ENCODE results near the gene SLC9A3.
"Not testable (repeated sequence)": the region's sequence is repeated elsewhere in the genome, so short reads cannot be mapped to it uniquely, and the experiment has no call there.

Gene SLC9A3

DNA sequence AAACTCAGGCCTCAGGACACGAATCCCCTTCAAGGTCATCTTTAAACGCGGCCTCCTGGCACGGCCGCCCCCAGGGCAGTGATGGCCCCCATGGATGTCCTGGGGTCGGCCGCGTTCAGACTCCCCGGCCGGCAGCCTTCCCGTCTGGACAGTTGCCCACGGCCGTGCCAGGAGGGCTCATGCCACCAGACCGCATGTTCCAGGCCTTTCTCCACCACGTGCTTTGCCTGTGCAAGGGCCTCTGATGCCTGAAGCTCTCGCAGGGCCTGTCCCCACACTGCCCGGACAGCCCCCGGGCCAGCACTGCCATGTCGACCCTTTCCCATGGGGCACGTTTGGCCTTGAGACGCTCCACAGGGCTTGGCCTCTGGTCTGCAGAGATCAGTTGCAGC is 34.6 kb downstream of the SLC9A3 start:
- H3K9me3 Mint-ChIP-seq = no peaks in the 10 kb centered on the region
- H3K4me1 Mint-ChIP-seq = peaks cover 13% of the 10 kb centered on the region
- DNase-seq = peak; percentile 5
- H3K4me3 Mint-ChIP-seq = no peak overlapping the region
- H3K36me3 Mint-ChIP-seq (ENCODE audit: low read depth) = no peaks in the 10 kb centered on the region
- peaks cover 65% of the 10 kb centered on the region for H3K27me3 Mint-ChIP-seq (ENCODE audit: low read depth, poor library complexity)
- TF ChIP-seq, protein P1, sequence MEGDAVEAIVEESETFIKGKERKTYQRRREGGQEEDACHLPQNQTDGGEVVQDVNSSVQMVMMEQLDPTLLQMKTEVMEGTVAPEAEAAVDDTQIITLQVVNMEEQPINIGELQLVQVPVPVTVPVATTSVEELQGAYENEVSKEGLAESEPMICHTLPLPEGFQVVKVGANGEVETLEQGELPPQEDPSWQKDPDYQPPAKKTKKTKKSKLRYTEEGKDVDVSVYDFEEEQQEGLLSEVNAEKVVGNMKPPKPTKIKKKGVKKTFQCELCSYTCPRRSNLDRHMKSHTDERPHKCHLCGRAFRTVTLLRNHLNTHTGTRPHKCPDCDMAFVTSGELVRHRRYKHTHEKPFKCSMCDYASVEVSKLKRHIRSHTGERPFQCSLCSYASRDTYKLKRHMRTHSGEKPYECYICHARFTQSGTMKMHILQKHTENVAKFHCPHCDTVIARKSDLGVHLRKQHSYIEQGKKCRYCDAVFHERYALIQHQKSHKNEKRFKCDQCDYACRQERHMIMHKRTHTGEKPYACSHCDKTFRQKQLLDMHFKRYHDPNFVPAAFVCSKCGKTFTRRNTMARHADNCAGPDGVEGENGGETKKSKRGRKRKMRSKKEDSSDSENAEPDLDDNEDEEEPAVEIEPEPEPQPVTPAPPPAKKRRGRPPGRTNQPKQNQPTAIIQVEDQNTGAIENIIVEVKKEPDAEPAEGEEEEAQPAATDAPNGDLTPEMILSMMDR (IDR thresholded peaks at IDR 0.05) = no peak
- no peak overlapping the region for H3K27ac Mint-ChIP-seq

DNA sequence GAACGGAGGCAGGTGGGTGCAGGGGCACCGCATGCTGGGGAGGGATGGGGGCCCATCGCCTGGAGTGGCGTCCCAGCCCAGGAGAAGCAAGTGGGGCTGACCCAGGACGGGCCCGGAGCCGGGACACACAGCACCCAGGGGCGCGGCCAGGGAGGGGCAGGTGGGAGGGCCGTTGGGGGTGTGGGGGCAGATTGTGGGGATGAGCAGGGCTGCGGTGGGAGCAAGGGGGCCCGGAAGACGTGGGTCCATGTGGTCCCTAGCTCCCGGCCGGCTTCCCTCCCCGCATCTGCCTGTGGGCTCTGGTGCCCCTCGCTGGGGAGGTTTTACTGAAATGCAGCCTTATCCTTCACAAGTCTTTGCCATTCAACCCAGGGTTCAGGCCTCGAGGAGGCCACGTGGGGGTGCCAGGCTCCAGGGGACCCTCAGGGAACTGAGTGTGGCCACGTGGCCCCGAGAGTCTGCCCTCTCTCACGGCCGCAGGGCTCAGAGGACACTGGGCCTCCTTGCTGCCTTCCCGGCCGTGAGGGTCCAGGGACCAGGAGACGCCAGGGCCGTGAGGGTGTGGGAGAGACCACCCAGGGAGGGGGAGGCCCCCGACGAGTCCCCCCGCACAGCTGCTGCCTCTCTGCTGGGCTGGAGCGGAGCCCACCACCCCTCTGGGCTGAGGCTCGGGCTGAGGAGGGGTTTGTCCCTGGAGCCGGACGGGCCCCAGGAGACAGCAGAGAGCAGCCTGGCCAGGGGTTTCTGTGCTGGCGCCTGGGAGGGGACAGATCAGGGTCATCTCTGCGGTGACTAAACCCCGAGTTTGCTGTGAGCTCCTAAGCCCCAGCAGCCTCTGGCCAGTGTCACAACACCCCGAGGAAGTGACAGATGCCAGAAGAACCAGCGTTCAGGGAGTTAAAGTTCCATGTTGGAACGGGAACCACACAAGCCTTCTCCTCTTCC is 35.2 kb downstream of the SLC9A3 start:
- TF ChIP-seq, protein P1 (IDR thresholded peaks at IDR 0.05) = no peak
- no peak overlapping the region for H3K27ac Mint-ChIP-seq
- peak; percentile 11 for DNase-seq
- no peaks in the 10 kb centered on the region for H3K36me3 Mint-ChIP-seq (ENCODE audit: low read depth)
- H3K9me3 Mint-ChIP-seq = no peaks in the 10 kb centered on the region
- peaks cover 59% of the 10 kb centered on the region for H3K27me3 Mint-ChIP-seq (ENCODE audit: low read depth, poor library complexity)
- H3K4me3 Mint-ChIP-seq = no peak overlapping the region
- H3K4me1 Mint-ChIP-seq = peaks cover 13% of the 10 kb centered on the region

DNA sequence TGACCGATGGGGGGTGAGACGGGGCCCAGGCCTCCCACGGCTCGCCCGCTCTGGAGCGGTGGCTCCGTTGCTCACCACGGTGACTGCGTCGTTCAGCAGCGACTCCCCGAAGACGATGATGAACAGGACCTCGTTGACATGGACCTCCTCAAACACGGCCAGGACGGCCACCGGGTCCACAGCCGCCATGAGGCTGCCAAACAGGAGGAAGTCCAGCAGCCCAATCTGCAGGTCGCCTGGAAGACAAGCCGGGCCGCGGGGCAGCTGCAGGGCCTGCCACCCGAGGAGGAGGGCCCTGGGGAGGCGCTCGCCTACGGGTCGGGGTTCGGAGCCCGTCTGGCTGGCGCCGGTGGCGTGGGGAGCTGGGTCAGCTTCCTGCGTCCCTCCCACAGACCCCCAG is 36.0 kb downstream of the SLC9A3 start:
- H3K4me1 Mint-ChIP-seq = peaks cover 12% of the 10 kb centered on the region
- no peak overlapping the region for H3K4me3 Mint-ChIP-seq
- H3K9me3 Mint-ChIP-seq = no peaks in the 10 kb centered on the region
- peak; percentile 8 for DNase-seq
- peaks cover 51% of the 10 kb centered on the region for H3K27me3 Mint-ChIP-seq (ENCODE audit: low read depth, poor library complexity)
- no peaks in the 10 kb centered on the region for H3K36me3 Mint-ChIP-seq (ENCODE audit: low read depth)
- TF ChIP-seq, protein P1 (IDR thresholded peaks at IDR 0.05) = no peak
- no peak overlapping the region for H3K27ac Mint-ChIP-seq

DNA sequence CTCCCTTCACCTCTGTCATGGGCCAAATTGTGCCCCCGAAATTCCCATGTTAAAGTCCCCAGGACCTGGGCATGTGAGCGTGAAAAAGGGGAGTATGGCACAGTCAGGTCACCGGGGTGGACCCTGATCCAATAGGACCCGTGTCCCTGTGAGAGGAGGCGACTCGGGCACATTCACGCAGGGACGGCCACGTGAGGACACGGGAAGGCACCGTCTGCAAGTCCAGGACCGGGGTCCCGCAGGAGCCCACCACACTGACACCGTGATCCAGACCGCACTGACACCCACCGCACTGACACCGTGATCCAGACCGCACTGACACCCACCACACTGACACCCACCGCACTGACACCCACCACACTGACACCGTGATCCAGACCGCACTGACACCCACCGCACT is 37.7 kb downstream of the SLC9A3 start:
- not testable (repeated sequence) for H3K36me3 Mint-ChIP-seq (ENCODE audit: low read depth); H3K9me3 Mint-ChIP-seq; H3K27ac Mint-ChIP-seq; DNase-seq; H3K4me1 Mint-ChIP-seq; H3K4me3 Mint-ChIP-seq
- H3K27me3 Mint-ChIP-seq (ENCODE audit: low read depth, poor library complexity) = peaks cover 37% of the 10 kb centered on the region

DNA sequence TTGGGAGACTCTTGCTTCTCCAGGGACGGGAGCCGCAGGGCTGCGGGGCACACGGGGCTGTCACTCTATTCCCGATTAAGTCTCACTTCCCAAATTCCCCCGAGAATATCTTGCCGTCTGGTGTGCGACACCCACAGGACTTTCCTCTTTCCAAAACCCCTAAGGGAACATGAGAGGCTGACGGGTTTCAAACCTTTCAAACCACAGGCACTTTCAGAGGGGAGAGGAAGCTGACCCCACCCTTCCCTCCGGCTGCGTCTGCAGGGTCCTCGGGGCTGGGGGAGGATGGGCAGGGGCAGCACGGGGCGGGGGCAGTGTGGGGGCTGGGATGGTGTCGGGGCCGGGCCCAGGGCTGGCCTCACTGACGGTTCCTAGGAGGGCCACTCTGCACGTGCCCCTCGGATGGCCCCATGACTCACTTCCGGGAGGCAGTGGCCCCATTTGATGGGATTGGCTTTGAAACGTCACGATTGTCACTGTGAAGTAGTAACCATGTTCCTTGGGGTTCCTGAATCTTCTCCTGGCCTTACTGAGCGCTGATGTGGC is 38.2 kb downstream of the SLC9A3 start:
- TF ChIP-seq, protein P1 (IDR thresholded peaks at IDR 0.05) = no peak
- no peaks in the 10 kb centered on the region for H3K4me1 Mint-ChIP-seq
- H3K27me3 Mint-ChIP-seq (ENCODE audit: low read depth, poor library complexity) = peaks cover 31% of the 10 kb centered on the region
- DNase-seq = no peak
- H3K27ac Mint-ChIP-seq = no peak overlapping the region
- no peak overlapping the region for H3K4me3 Mint-ChIP-seq
- H3K36me3 Mint-ChIP-seq (ENCODE audit: low read depth) = no peaks in the 10 kb centered on the region
- no peaks in the 10 kb centered on the region for H3K9me3 Mint-ChIP-seq

DNA sequence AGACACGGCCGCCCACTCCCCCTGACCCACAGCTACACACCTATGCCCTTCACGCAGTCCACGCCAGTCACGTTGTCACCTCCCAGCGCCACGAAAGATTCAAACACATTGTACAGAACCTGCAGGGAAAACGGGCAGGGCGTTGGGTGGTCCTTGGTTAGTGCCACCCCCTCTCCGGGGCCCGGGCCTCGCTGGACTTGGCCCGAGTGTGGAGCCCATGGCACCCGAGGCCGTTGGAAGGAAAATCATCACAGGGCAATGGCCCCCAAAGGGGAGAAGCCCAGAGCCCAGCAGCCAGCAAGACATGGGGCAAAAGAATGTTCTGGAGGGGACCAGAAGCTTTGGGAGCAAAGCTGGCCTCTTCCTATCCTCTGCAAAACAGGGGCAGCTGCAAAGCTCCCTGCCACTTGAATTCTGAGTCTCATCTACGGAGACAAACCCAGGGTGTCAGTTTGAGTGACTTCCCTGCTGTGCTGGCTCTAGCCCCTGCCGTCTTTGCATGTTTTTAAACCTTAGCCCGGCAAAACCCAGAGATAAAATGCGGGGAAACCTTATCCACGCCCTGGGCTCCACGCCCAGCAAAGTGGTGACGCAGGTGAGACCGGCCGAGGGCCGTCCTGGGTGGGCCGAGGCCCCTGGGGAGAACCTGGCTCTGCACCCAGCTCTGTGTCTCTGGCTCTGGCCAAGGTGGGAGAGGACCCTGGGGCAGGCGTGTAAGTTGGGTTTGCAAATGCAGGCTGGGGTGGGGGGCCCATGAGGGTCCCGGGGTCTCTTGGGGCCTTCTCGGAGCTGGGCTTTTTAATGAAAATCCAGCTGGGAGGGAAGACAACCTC is 38.9 kb downstream of the SLC9A3 start:
- H3K4me3 Mint-ChIP-seq = no peak overlapping the region
- H3K27ac Mint-ChIP-seq = no peak overlapping the region
- TF ChIP-seq, protein P1 (IDR thresholded peaks at IDR 0.05) = no peak
- H3K4me1 Mint-ChIP-seq = no peaks in the 10 kb centered on the region
- no peaks in the 10 kb centered on the region for H3K36me3 Mint-ChIP-seq (ENCODE audit: low read depth)
- H3K9me3 Mint-ChIP-seq = no peaks in the 10 kb centered on the region
- peaks cover 28% of the 10 kb centered on the region for H3K27me3 Mint-ChIP-seq (ENCODE audit: low read depth, poor library complexity)
- peak; percentile 2 for DNase-seq

Measured in nephron progenitor cell (in vitro differentiated cells).